Neuronal stem cell (in vitro differentiated cells): ENCODE measurements around the gene LHB.

ENCODE experiments used
- DNase-seq: peaks from one replicate; pipeline ENCODE4 v3.0.0-alpha.2; 2013; ENCODE audit warnings: low spot score
- H2AFZ ChIP-seq: one replicate; pipeline ENCODE4 v1.6.1; 2013; ENCODE audit warnings: mild to moderate bottlenecking, low read length, inconsistent platforms
- H2AK5ac ChIP-seq: 2 replicates; pipeline ENCODE4 v1.6.1; 2013; ENCODE audit warnings: low read depth, mild to moderate bottlenecking, inconsistent platforms, low read length, moderate library complexity, mixed read lengths
- H2BK120ac ChIP-seq: 2 replicates; pipeline ENCODE4 v1.6.1; 2013; ENCODE audit warnings: low read depth, mild to moderate bottlenecking, inconsistent platforms, low read length, moderate library complexity, mixed read lengths
- H2BK12ac ChIP-seq: one replicate; pipeline ENCODE4 v1.6.1; 2013; ENCODE audit warnings: low read length, inconsistent platforms
- H2BK15ac ChIP-seq: 2 replicates; pipeline ENCODE4 v1.6.1; 2013; ENCODE audit warnings: mild to moderate bottlenecking, low read length, inconsistent platforms, mixed read lengths
- H2BK5ac ChIP-seq: one replicate; pipeline ENCODE4 v1.6.1; 2013; ENCODE audit warnings: inconsistent platforms, mild to moderate bottlenecking, low read length, moderate library complexity
- H3K14ac ChIP-seq: one replicate; pipeline ENCODE4 v1.6.1; 2013; ENCODE audit warnings: low read length, inconsistent platforms
- H3K18ac ChIP-seq: 2 replicates; pipeline ENCODE4 v1.6.1; 2013; ENCODE audit warnings: low read length, inconsistent platforms
- H3K23ac ChIP-seq: 2 replicates; pipeline ENCODE4 v1.6.1; 2013; ENCODE audit warnings: low read depth, mild to moderate bottlenecking, mixed read lengths, low read length, inconsistent platforms; ENCODE audit not compliant: poor library complexity
- H3K27ac ChIP-seq: replicated peaks from 3 replicates; pipeline ENCODE4 v1.5.1; 2013; ENCODE audit warnings: low read length, inconsistent platforms
- H3K27me3 ChIP-seq, 3 experiments: 2 replicates each; pipeline ENCODE4 v1.6.1; 2013; ENCODE audit warnings: low read length in 3 of 3, mild to moderate bottlenecking in 2 of 3, inconsistent platforms in 1 of 3, low read depth in 1 of 3, mixed read lengths in 1 of 3, moderate library complexity in 1 of 3; ENCODE audit not compliant: control insufficient read depth in 3 of 3, insufficient read depth in 3 of 3
- H3K36me3 ChIP-seq, 2 donors: replicated peaks in 1 of 2; 2 replicates each; pipeline ENCODE4 v1.6.1; 2013; ENCODE audit warnings: low read length in 2 of 2; ENCODE audit not compliant: control insufficient read depth in 2 of 2, insufficient read depth in 2 of 2
- H3K4ac ChIP-seq: 2 replicates; pipeline ENCODE4 v1.6.1; 2013; ENCODE audit warnings: inconsistent platforms, mild to moderate bottlenecking, low read length, moderate library complexity
- H3K4me1 ChIP-seq, 2 donors: 1 replicate in 1 of 2; 2 replicates in 1 of 2; pipeline ENCODE4 v1.6.1; 2013; ENCODE audit warnings: low read length in 2 of 2, low read depth in 1 of 2; ENCODE audit not compliant: control insufficient read depth in 2 of 2, insufficient read depth in 1 of 2
- H3K4me2 ChIP-seq: one replicate; pipeline ENCODE4 v1.6.1; 2013; ENCODE audit warnings: mild to moderate bottlenecking, low read length, inconsistent platforms; ENCODE audit not compliant: insufficient read depth, poor library complexity, severe bottlenecking
- H3K4me3 ChIP-seq, 2 donors: 2 replicates each; pipeline ENCODE4 v1.5.1; 2013; ENCODE audit warnings: low read length in 2 of 2, mild to moderate bottlenecking in 2 of 2, inconsistent platforms in 1 of 2, moderate library complexity in 1 of 2
- H3K79me1 ChIP-seq: one replicate; pipeline ENCODE4 v1.6.1; 2013; ENCODE audit warnings: low read depth, mild to moderate bottlenecking, inconsistent platforms, low read length, moderate library complexity
- H3K9ac ChIP-seq: one replicate; pipeline ENCODE4 v1.6.1; 2013; ENCODE audit warnings: mild to moderate bottlenecking, low read depth, low read length, inconsistent platforms; ENCODE audit not compliant: poor library complexity
- H3K9me3 ChIP-seq, 2 donors: replicated peaks in 1 of 2; 2 replicates each; pipeline versions ENCODE3 to v1.6.1; 2013; ENCODE audit warnings: low read length in 2 of 2, mild to moderate bottlenecking in 2 of 2, inconsistent platforms in 1 of 2, low read depth in 1 of 2, mixed read lengths in 1 of 2, moderate library complexity in 1 of 2; ENCODE audit not compliant: control insufficient read depth in 2 of 2, insufficient read depth in 1 of 2
- H4K8ac ChIP-seq: one replicate; pipeline ENCODE4 v1.6.1; 2013; ENCODE audit warnings: low read depth, mild to moderate bottlenecking, inconsistent platforms, low read length, moderate library complexity
- H4K91ac ChIP-seq: one replicate; pipeline ENCODE4 v1.6.1; 2013; ENCODE audit warnings: low read length, low read depth, mild to moderate bottlenecking, inconsistent platforms; ENCODE audit not compliant: poor library complexity
- WGBS, 2 donors: extraction: QIAGEN DNeasy Blood & Tissue Kit; methylation state at CpG; one replicate each; pipeline ENCODE4 v1.1.7; 2013; ENCODE audit warnings: missing lambda C conversion rate in 2 of 2, mixed read lengths in 1 of 2; ENCODE audit not compliant: insufficient read length in 2 of 2, insufficient replicate concordance in 1 of 2; ENCODE audit errors: extremely low coverage in 2 of 2; 5-methylcytosine and 5-hydroxymethylcytosine counted together

The LHB gene

GRCh38 chr19:48985711-48986110 is 31.2 kb downstream of the LHB start:
- no peaks in the 10 kb centered on the region for H3K79me1 ChIP-seq
- no peak overlapping the region for H3K4ac ChIP-seq
- no peak overlapping the region for H3K14ac ChIP-seq
- no peak overlapping the region for H2AFZ ChIP-seq
- H3K4me3 ChIP-seq: peak overlapping the region in 1 of 2 donors; percentile 20
- DNase-seq: no peak
- H3K4me2 ChIP-seq: no peak overlapping the region
- H2BK12ac ChIP-seq: peak overlapping the region; percentile 91
- H2BK120ac ChIP-seq: no peak overlapping the region
- no peak overlapping the region for H2BK5ac ChIP-seq
- peak overlapping the region; percentile 32 for H3K23ac ChIP-seq
- H3K4me1 ChIP-seq: no peaks in the 10 kb centered on the region
- H4K8ac ChIP-seq: no peak overlapping the region
- H4K91ac ChIP-seq: no peak overlapping the region
- peaks cover 30 to 72% of the 10 kb centered on the region in 2 donors for H3K36me3 ChIP-seq
- no peaks in the 10 kb centered on the region for H3K27me3 ChIP-seq
- no peaks in the 10 kb centered on the region for H3K9me3 ChIP-seq
- WGBS, 2 donors: no CpG with 5 or more reads among the region's 13 CpGs
- H3K9ac ChIP-seq: no peak overlapping the region
- no peak overlapping the region for H2BK15ac ChIP-seq
- H3K27ac ChIP-seq: no peak overlapping the region
- H2AK5ac ChIP-seq: no peak overlapping the region
- no peak overlapping the region for H3K18ac ChIP-seq

DNA sequence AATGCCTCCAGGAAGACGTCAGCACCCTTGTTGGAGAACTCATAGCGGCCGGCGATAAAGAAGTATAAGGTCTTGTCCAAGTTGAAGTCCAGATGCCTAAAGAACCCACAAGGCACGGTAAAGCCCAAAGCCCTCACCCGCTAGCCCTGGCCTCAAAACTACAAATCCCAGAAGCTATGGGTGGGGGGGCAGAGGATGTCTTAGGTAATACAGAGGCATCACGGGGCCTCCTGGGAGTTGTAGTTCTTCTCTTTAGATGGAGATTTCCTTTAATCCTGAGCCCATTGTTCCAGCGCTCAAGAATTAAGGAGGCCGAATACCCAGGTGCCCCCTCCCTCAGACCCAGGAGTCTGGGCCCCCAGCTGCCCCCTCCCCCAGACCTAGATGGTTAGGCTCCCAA is 34.6 kb downstream of the LHB start:
- Histone ChIP-seq H3K4me3 (no peak overlapping the region), H3K79me1 (no peaks in the 10 kb centered on the region), H2AK5ac (no peak overlapping the region), H3K4ac (no peak overlapping the region), H3K14ac (no peak overlapping the region), H3K23ac (no peak overlapping the region), H3K4me1 (no peaks in the 10 kb centered on the region), H3K36me3 (peaks cover 33 to 65% of the 10 kb centered on the region in 2 donors), H3K9me3 (no peaks in the 10 kb centered on the region), H3K27ac (no peak overlapping the region), H4K8ac (no peak overlapping the region), H3K27me3 (no peaks in the 10 kb centered on the region), H2BK120ac (no peak overlapping the region), H2BK5ac (peak overlapping the region; percentile 36), H2AFZ (no peak overlapping the region), H2BK12ac (no peak overlapping the region), H3K4me2 (no peak overlapping the region), H2BK15ac (no peak overlapping the region), H4K91ac (no peak overlapping the region), H3K18ac (no peak overlapping the region), H3K9ac (no peak overlapping the region)
- WGBS, 2 donors: no CpG with 5 or more reads among the region's 9 CpGs
- DNase-seq: no peak

DNA sequence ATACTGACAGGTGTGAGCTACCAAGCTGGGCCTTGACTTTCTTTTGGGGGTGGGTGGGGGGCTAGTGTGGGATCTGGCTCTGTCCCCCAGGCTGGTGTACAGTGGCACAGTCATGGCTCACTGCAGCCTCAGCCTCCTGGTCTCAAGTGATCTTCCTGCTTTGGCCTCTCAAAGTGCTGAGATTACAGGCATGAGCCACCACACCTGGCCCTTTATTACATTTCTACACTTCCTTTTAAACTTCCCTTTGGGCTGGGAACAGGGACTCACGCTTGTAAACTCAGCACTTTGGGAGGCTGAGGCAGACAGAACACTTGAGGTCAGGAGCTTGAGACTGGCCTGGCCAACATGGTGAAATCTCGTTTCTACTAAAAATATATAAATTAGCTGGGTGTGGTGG is 39.8 kb downstream of the LHB start:
- Histone ChIP-seq H3K4me3 (no peak overlapping the region), H2AFZ (no peak overlapping the region), H3K9ac (no peak overlapping the region), H3K18ac (no peak overlapping the region), H4K8ac (no peak overlapping the region), H2BK120ac (no peak overlapping the region), H3K27me3 (no peaks in the 10 kb centered on the region), H2BK12ac (no peak overlapping the region), H3K4me2 (no peak overlapping the region), H4K91ac (no peak overlapping the region), H3K14ac (no peak overlapping the region), H2BK5ac (no peak overlapping the region), H3K4ac (no peak overlapping the region), H3K79me1 (no peaks in the 10 kb centered on the region), H3K27ac (no peak overlapping the region), H3K23ac (no peak overlapping the region), H2AK5ac (no peak overlapping the region), H3K9me3 (no peaks in the 10 kb centered on the region), H3K36me3 (peaks cover 28 to 57% of the 10 kb centered on the region in 2 donors), H3K4me1 (no peaks in the 10 kb centered on the region), H2BK15ac (no peak overlapping the region)
- DNase-seq: no peak
- WGBS, 2 donors: no CpG with 5 or more reads among the region's 2 CpGs

DNA sequence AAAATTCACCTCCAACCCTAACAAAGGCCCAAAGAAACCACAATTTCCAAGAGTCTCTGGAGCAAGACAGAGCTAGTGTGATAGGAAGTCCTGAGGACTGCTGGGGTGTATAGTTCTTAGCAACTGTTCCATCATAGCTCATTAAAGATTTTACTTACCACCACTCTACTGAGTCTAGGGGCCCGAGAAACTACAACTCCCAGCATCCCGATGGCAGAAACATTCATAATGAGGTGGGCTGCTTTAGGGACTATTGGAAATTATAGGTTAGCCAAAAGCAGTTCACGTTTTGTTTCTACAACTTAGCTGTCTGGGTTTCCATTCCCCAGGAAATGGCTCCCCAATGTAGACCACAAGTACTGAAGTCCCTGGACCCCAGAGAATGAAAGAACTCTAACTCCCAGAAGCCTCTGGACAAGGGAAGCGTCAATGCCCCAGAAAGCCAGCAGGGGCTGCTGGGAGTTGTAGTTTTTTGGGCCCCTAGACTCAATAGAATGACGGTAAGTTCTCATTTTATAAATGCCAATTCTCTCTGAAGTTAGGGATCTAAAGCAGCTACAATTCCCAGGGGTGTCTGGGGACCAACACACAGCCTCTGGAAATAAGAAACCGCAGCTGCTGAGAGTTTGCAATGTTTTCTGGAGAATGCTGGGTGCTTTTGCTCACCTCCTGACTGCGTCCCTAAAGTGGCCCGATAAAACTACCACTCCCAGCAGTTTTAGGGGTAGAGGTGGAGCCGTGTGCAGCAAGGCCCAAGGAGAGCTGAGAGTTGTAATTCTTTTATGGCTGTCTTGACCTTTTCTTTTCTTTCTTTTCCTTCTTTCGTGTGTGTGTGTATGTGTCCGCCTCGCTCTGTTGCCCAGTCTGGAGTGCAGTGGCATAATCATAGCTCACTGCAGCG is 40.7 kb downstream of the LHB start:
- Histone ChIP-seq H2BK15ac (no peak overlapping the region), H3K27me3 (no peaks in the 10 kb centered on the region), H3K36me3 (peaks cover 24 to 52% of the 10 kb centered on the region in 2 donors), H3K4ac (no peak overlapping the region), H3K18ac (no peak overlapping the region), H2BK120ac (no peak overlapping the region), H3K4me1 (no peaks in the 10 kb centered on the region), H3K27ac (no peak overlapping the region), H3K9me3 (no peaks in the 10 kb centered on the region), H4K8ac (no peak overlapping the region), H3K4me2 (no peak overlapping the region), H4K91ac (no peak overlapping the region), H2BK5ac (no peak overlapping the region), H3K14ac (no peak overlapping the region), H3K79me1 (no peaks in the 10 kb centered on the region), H3K23ac (no peak overlapping the region), H2BK12ac (no peak overlapping the region), H2AFZ (peak overlapping the region; percentile 67), H3K4me3 (no peak overlapping the region), H3K9ac (no peak overlapping the region), H2AK5ac (no peak overlapping the region)
- no CpG with 5 or more reads among the region's 13 CpGs for WGBS, 2 donors
- no peak for DNase-seq
